Measurements from ENCODE around the gene LCN10. TPM values are rescaled to one million over a fixed set of nuclear protein-coding genes. Genes with fewer than 3 reads are reported as not detected.

The LCN10 gene
- total and polyA plus RNA-seq, 2 experiments from 2014 or later: not detected

- Histone ChIP-seq H3K4me3 (no peak overlapping the region), H3K27ac (no peak overlapping the region), H3K9me2 (replicated peaks; ENCODE audit: insufficient read depth) (no peaks in the 10 kb centered on the region), H3K27me3 (no peaks in the 10 kb centered on the region), H3K4me1 (ENCODE audit: insufficient read depth) (peaks cover 14% of the 10 kb centered on the region), H3K36me3 (replicated peaks; ENCODE audit: insufficient read depth, low read depth) (no peaks in the 10 kb centered on the region), H4K20me1 (ENCODE audit: insufficient read depth, poor library complexity, severe bottlenecking) (peaks cover 29% of the 10 kb centered on the region), H3K79me2 (peaks cover 21% of the 10 kb centered on the region), H3K4me2 (no peak overlapping the region), H3K9me3 (ENCODE audit: low read depth) (no peaks in the 10 kb centered on the region), H2AFZ (no peak overlapping the region)
- DNase-seq (ENCODE audit: low spot score): no peak
- 88% methylated on average over 24 of the region's 24 CpGs for WGBS (ENCODE audit: low lambda C conversion rate, missing lambda C conversion rate)
- TF ChIP-seq CTCF (IDR thresholded peaks at IDR 0.05; ENCODE audit: poor library complexity): no peak
- TF ChIP-seq EZH2 (IDR thresholded peaks at IDR 0.05; ENCODE audit: borderline replicate concordance): no peak
- no peak for TF ChIP-seq EZH2phosphoT487 (IDR thresholded peaks at IDR 0.05; ENCODE audit: low read depth, severe bottlenecking, unreplicated experiment)
Observed at GRCh38 chr9:136719195-136719880, 23.4 kb downstream of the LCN10 start.

GRCh38 chr9:136718345-136719194 lies 24.2 kb downstream of the LCN10 start:
- Histone ChIP-seq H3K36me3 (replicated peaks; ENCODE audit: insufficient read depth, low read depth) (no peaks in the 10 kb centered on the region), H3K4me3 (no peak overlapping the region), H4K20me1 (ENCODE audit: insufficient read depth, poor library complexity, severe bottlenecking) (peaks cover 22% of the 10 kb centered on the region), H2AFZ (no peak overlapping the region), H3K9me2 (replicated peaks; ENCODE audit: insufficient read depth) (no peaks in the 10 kb centered on the region), H3K9me3 (ENCODE audit: low read depth) (no peaks in the 10 kb centered on the region), H3K27ac (no peak overlapping the region), H3K4me1 (ENCODE audit: insufficient read depth) (peaks cover 22% of the 10 kb centered on the region), H3K27me3 (no peaks in the 10 kb centered on the region), H3K4me2 (no peak overlapping the region), H3K79me2 (peaks cover 29% of the 10 kb centered on the region)
- TF ChIP-seq CTCF (IDR thresholded peaks at IDR 0.05; ENCODE audit: poor library complexity): no peak
- WGBS (ENCODE audit: low lambda C conversion rate, missing lambda C conversion rate): 92% methylated on average over 17 of the region's 20 CpGs
- DNase-seq (ENCODE audit: low spot score): no peak

- H3K79me2 ChIP-seq: peaks cover 34% of the 10 kb centered on the region
- no peak overlapping the region for H2AFZ ChIP-seq
Observed at GRCh38 chr9:136717399-136717798, 25.3 kb downstream of the LCN10 start.

More at GRCh38 chr9:136717399-136717798, 25.3 kb downstream of the LCN10 start:
- H3K27me3 ChIP-seq: no peaks in the 10 kb centered on the region
- peaks cover 13% of the 10 kb centered on the region for H4K20me1 ChIP-seq (ENCODE audit: insufficient read depth, poor library complexity, severe bottlenecking)
- no peak for DNase-seq (ENCODE audit: low spot score)
- H3K27ac ChIP-seq: no peak overlapping the region
- H3K9me2 ChIP-seq (replicated peaks; ENCODE audit: insufficient read depth): no peaks in the 10 kb centered on the region
- no peaks in the 10 kb centered on the region for H3K9me3 ChIP-seq (ENCODE audit: low read depth)
- no peak overlapping the region for H3K4me2 ChIP-seq
- WGBS (ENCODE audit: low lambda C conversion rate, missing lambda C conversion rate): 91% methylated on average over 12 of the region's 16 CpGs
- H3K4me1 ChIP-seq (ENCODE audit: insufficient read depth): peaks cover 29% of the 10 kb centered on the region
- TF ChIP-seq EZH2phosphoT487 (IDR thresholded peaks at IDR 0.05; ENCODE audit: low read depth, severe bottlenecking, unreplicated experiment): no peak
- no peak for TF ChIP-seq EZH2 (IDR thresholded peaks at IDR 0.05; ENCODE audit: borderline replicate concordance)
- TF ChIP-seq CTCF (IDR thresholded peaks at IDR 0.05; ENCODE audit: poor library complexity): no peak
- H3K4me3 ChIP-seq: no peak overlapping the region
- no peaks in the 10 kb centered on the region for H3K36me3 ChIP-seq (replicated peaks; ENCODE audit: insufficient read depth, low read depth)

All from hepatocyte (in vitro differentiated cells).